ENCODE data around the gene DCDC2C. TPM values are rescaled to one million over a fixed set of nuclear protein-coding genes. Genes with fewer than 3 reads are reported as not detected.

The DCDC2C gene
- total RNA-seq, 4 donors from 2014 or later = 0.40 to 1.5 (median 0.68) TPM

GRCh38 chr2:3876221-3876620 is 172.8 kb downstream of the DCDC2C start:
- TF ChIP-seq CTCF (IDR thresholded peaks at IDR 0.05) (no peak), POLR2A (IDR thresholded peaks at IDR 0.05) (no peak)

GRCh38 chr2:3876685-3877084 is 173.3 kb downstream of the DCDC2C start:
- Histone ChIP-seq H3K4me3 (replicated peaks in 1 of 3) (no peak overlapping the region), H3K4me1 (no peaks in the 10 kb centered on the region), H3K9me3 (no peaks in the 10 kb centered on the region), H3K27me3 (no peaks in the 10 kb centered on the region), H3K36me3 (no peaks in the 10 kb centered on the region), H3K27ac (no peak overlapping the region)
- no peak for TF ChIP-seq POLR2A (IDR thresholded peaks at IDR 0.05)
- no peak for TF ChIP-seq CTCF (IDR thresholded peaks at IDR 0.05)
- intact Hi-C loops (cut with DNase I) = no loop called here
- no peak for DNase-seq
- WGBS, 2 donors = 64 to 72% methylated on average over 3 of the region's 3 CpGs

More at GRCh38 chr2:3876221-3876620, 172.8 kb downstream of the DCDC2C start:
- H3K27me3 ChIP-seq = no peaks in the 10 kb centered on the region
- no peaks in the 10 kb centered on the region for H3K36me3 ChIP-seq
- no peak overlapping the region for H3K4me3 ChIP-seq (replicated peaks in 1 of 3)
- H3K27ac ChIP-seq = no peak overlapping the region
- 69 to 71% methylated on average over 4 of the region's 4 CpGs for WGBS, 2 donors
- no peaks in the 10 kb centered on the region for H3K9me3 ChIP-seq
- H3K4me1 ChIP-seq = no peaks in the 10 kb centered on the region
- DNase-seq = no peak
- intact Hi-C loops (cut with DNase I) = no loop called here

- WGBS, 2 donors = 69 to 70% methylated on average over 24 of the region's 24 CpGs
These were observed 182.6 kb downstream of the DCDC2C start for GRCh38 chr2:3885629-3886628.

GRCh38 chr2:3895021-3895420 is 191.6 kb downstream of the DCDC2C start:
- no peak for DNase-seq
- no peak for TF ChIP-seq POLR2A (IDR thresholded peaks at IDR 0.05)
- Histone ChIP-seq H3K27me3 (no peaks in the 10 kb centered on the region), H3K27ac (no peak overlapping the region), H3K4me1 (no peaks in the 10 kb centered on the region), H3K36me3 (no peaks in the 10 kb centered on the region), H3K9me3 (no peaks in the 10 kb centered on the region), H3K4me3 (replicated peaks in 1 of 3) (no peak overlapping the region)
- 56 to 68% methylated on average over 2 of the region's 2 CpGs for WGBS, 2 donors
- intact Hi-C loops (cut with DNase I) = no loop called here

More at GRCh38 chr2:3885629-3886628, 182.6 kb downstream of the DCDC2C start:
- DNase-seq = no peak
- no peak for TF ChIP-seq POLR2A (IDR thresholded peaks at IDR 0.05)
- no peak for TF ChIP-seq CTCF (IDR thresholded peaks at IDR 0.05)
- Histone ChIP-seq H3K27ac (no peak overlapping the region), H3K4me3 (replicated peaks in 1 of 3) (no peak overlapping the region), H3K36me3 (no peaks in the 10 kb centered on the region), H3K4me1 (no peaks in the 10 kb centered on the region), H3K9me3 (no peaks in the 10 kb centered on the region), H3K27me3 (no peaks in the 10 kb centered on the region)
- intact Hi-C loops (cut with DNase I) = no loop called here

Other genes starting within 250 kb of the DCDC2C start
- 10 to 100 TPM; 35.9 to 65.1 (median 59.2) TPM for gene ADI1, start 184.0 kb upstream of the DCDC2C start, total RNA-seq
- 10 to 100 TPM; 13.3 to 23.1 (median 19.2) TPM for gene RNASEH1, start 145.2 kb upstream of the DCDC2C start, total RNA-seq
- 1,000 to 10,000 TPM; 1,809 to 3,387 (median 2,120) TPM for gene RPS7, start 128.3 kb upstream of the DCDC2C start, total RNA-seq
- 10 to 100 TPM in 2 of 4 donors, 1 to 10 TPM in 2; 2.8 to 20.5 (median 9.1) TPM for gene COLEC11, start 108.5 kb upstream of the DCDC2C start, total RNA-seq
- gene ALLC, start 45.4 kb upstream of the DCDC2C start, total RNA-seq = not detected

All from thyroid gland (tissue), 4 donors.